RWPE1 (cell line): ENCODE data around the gene ZFYVE19.

Source experiments
- CTCF ChIA-PET: fragments of 350-600 bp; sonication (Branson Sonifier 250); formaldehyde crosslinking; extraction: SDS; loops from one replicate; lab custom pipeline; 2021; lab: Yijun Ruan, JAX
- POLR2A ChIA-PET: fragments of 400-600 bp; formaldehyde crosslinking; extraction: SDS; loops from one replicate; lab custom pipeline; 2020; ENCODE audit warnings: antibody characterized with exemption; ENCODE audit not compliant: low non-redundant PET; lab: Yijun Ruan, JAX
- DNase-seq: peaks from one replicate; pipeline ENCODE4 v3.0.0; 2012; ENCODE audit warnings: low spot score
- H3K27ac ChIP-seq: fragments of 450-650 bp; 2 replicates; pipeline ENCODE4 v1.5.1; 2017
- CTCF ChIP-seq: fragments of 450-650 bp; conservative IDR thresholded peaks from 2 replicates; pipeline ENCODE4 v1.5.1; 2017; ENCODE audit warnings: low read depth, mild to moderate bottlenecking

Gene ZFYVE19

GRCh38 chr15:40792394-40792793 is 14.5 kb upstream of the ZFYVE19 start:
- peak overlapping the region; percentile 41 for H3K27ac ChIP-seq
- ChIA-PET POLR2A (interaction anchor here (0.7 kb wide), 1 partner anchor 25 kb away, joined by 7 read pairs; no protein-coding TSS in a partner anchor), CTCF (interaction anchor here (0.6 to 0.7 kb wide), 3 partner anchors 57 to 407 kb away, joined by 4 to 5 read pairs (median 4); partner anchors contain the start of gene RHOV)
- no peak for DNase-seq
- no peak for TF ChIP-seq CTCF

- peak overlapping the region; percentile 58 for H3K27ac ChIP-seq
- DNase-seq, result peak; percentile 72
- no peak for TF ChIP-seq CTCF
- ChIA-PET CTCF (interaction anchor here (0.5 to 0.6 kb wide), 2 partner anchors 10 to 34 kb away, joined by 3 read pairs; no protein-coding TSS in a partner anchor), POLR2A (interaction anchor here (0.5 kb wide), 1 partner anchor 27 kb away, joined by 3 read pairs; no protein-coding TSS in a partner anchor)
Measured at GRCh38 chr15:40793216-40793989, 13.5 kb upstream of the ZFYVE19 start.

GRCh38 chr15:40796041-40796440 is 10.8 kb upstream of the ZFYVE19 start:
- DNase-seq, result no peak
- H3K27ac ChIP-seq, result no peak overlapping the region
- CTCF ChIA-PET, result no interaction called here
- no peak for TF ChIP-seq CTCF
- POLR2A ChIA-PET, result no interaction called here

GRCh38 chr15:40796512-40796911 is 10.4 kb upstream of the ZFYVE19 start:
- DNase-seq, result no peak
- CTCF ChIA-PET, result interaction anchor here (1.2 kb wide), 1 partner anchor 62 kb away, joined by 5 read pairs; no protein-coding TSS in a partner anchor
- POLR2A ChIA-PET, result no interaction called here
- peak overlapping the region; percentile 31 for H3K27ac ChIP-seq
- no peak for TF ChIP-seq CTCF

- TF ChIP-seq CTCF, result no peak
- H3K27ac ChIP-seq, result no peak overlapping the region
- ChIA-PET POLR2A (no interaction called here), CTCF (interaction anchor here (0.6 kb wide), 1 partner anchor 55 kb away, joined by 8 read pairs; no protein-coding TSS in a partner anchor)
- DNase-seq, result no peak
Measured at GRCh38 chr15:40799523-40799922, 7.4 kb upstream of the ZFYVE19 start.

- ChIA-PET POLR2A (no interaction called here), CTCF (no interaction called here)
- DNase-seq, result no peak
- no peak for TF ChIP-seq CTCF
- no peak overlapping the region for H3K27ac ChIP-seq
Measured at GRCh38 chr15:40803076-40803475, 3.8 kb upstream of the ZFYVE19 start.
